SK-N-SH treated with all-trans-retinoic acid at 6 μM for 48 hours (cell line): ENCODE results near the gene FOXP3.

Experiments
- ATAC-seq: fragments of 200-7000 bp; cut with Tn5 transposase; 3 replicates; pipeline ENCODE4 v1.9.1; 2020; ENCODE audit warnings: mild to moderate bottlenecking, moderate library complexity
- CREB5 ChIP-seq: fragments of 250-450 bp; sonication (Bioruptor Pico); IDR thresholded peaks from 2 replicates; pipeline ENCODE4 v1.5.1; 2020; ENCODE audit warnings: low read depth, mild to moderate bottlenecking, moderate library complexity
- CSDC2 ChIP-seq: fragments of 250-450 bp; sonication (Bioruptor Pico); IDR thresholded peaks from 2 replicates; pipeline ENCODE4 v1.5.0; 2020; ENCODE audit warnings: mild to moderate bottlenecking, moderate library complexity
- CSRNP3 ChIP-seq: fragments of 250-450 bp; sonication (Bioruptor Pico); IDR thresholded peaks from 2 replicates; pipeline ENCODE4 v1.5.1; 2021; ENCODE audit warnings: mild to moderate bottlenecking, moderate library complexity
- ESRRG ChIP-seq: fragments of 250-450 bp; sonication (Bioruptor Pico); IDR thresholded peaks from 2 replicates; pipeline ENCODE4 v1.6.1; 2021; ENCODE audit warnings: mild to moderate bottlenecking
- GLIS3 ChIP-seq: fragments of 250-450 bp; sonication (Bioruptor Pico); IDR thresholded peaks from 2 replicates; pipeline ENCODE4 v1.5.0; 2020; ENCODE audit warnings: mild to moderate bottlenecking, moderate library complexity
- OSR1 ChIP-seq: fragments of 250-450 bp; sonication (Bioruptor Pico); IDR thresholded peaks from 2 replicates; pipeline ENCODE4 v1.8.0; 2022; ENCODE audit warnings: moderate library complexity, mild to moderate bottlenecking, inconsistent platforms
- PATZ1 ChIP-seq: fragments of 250-450 bp; sonication (Bioruptor Pico); IDR thresholded peaks from 2 replicates; pipeline ENCODE4 v1.8.0; 2020; ENCODE audit warnings: mild to moderate bottlenecking, moderate library complexity, borderline replicate concordance
- POU6F1 ChIP-seq: fragments of 250-450 bp; sonication (Bioruptor Pico); IDR thresholded peaks from 2 replicates; pipeline ENCODE4 v1.8.0; 2021; ENCODE audit warnings: low read depth, mild to moderate bottlenecking, moderate library complexity, borderline replicate concordance
- PPARA ChIP-seq: fragments of 250-450 bp; sonication (Bioruptor Pico); IDR thresholded peaks from 2 replicates; pipeline ENCODE4 v1.5.0; 2020; ENCODE audit warnings: mild to moderate bottlenecking, borderline replicate concordance
- RARB ChIP-seq: fragments of 250-450 bp; sonication (Bioruptor Pico); IDR thresholded peaks from 2 replicates; pipeline ENCODE4 v1.8.0; 2021; ENCODE audit warnings: mild to moderate bottlenecking, moderate library complexity
- SNAI2 ChIP-seq: fragments of 250-450 bp; sonication (Bioruptor Pico); IDR thresholded peaks from 2 replicates; pipeline ENCODE4 v1.5.0; 2020; ENCODE audit warnings: mild to moderate bottlenecking, moderate library complexity
- TCF4 ChIP-seq: fragments of 250-450 bp; sonication (Bioruptor Pico); IDR thresholded peaks from 2 replicates; pipeline ENCODE4 v1.8.0; 2021; ENCODE audit warnings: mild to moderate bottlenecking, moderate library complexity, borderline replicate concordance
- TSHZ2 ChIP-seq: fragments of 250-450 bp; sonication (Bioruptor Pico); IDR thresholded peaks from 2 replicates; pipeline ENCODE4 v1.5.0; 2020; ENCODE audit warnings: mild to moderate bottlenecking, moderate library complexity
- ZC3H10 ChIP-seq: fragments of 250-450 bp; sonication (Bioruptor Pico); IDR thresholded peaks from 2 replicates; pipeline ENCODE4 v1.5.1; 2021; ENCODE audit warnings: mild to moderate bottlenecking, moderate library complexity
- ZFP3 ChIP-seq: fragments of 250-450 bp; sonication (Bioruptor Pico); IDR thresholded peaks from 2 replicates; pipeline ENCODE4 v1.5.0; 2020; ENCODE audit warnings: mild to moderate bottlenecking, moderate library complexity
- ZFP30 ChIP-seq: fragments of 450-650 bp; formaldehyde crosslinking; IDR thresholded peaks from 2 replicates; pipeline ENCODE4 v1.5.0; 2022; ENCODE audit warnings: mild to moderate bottlenecking, moderate library complexity
- ZNF565 ChIP-seq: fragments of 450-650 bp; formaldehyde crosslinking; conservative IDR thresholded peaks from 2 replicates; pipeline ENCODE4 v1.5.0; 2020; ENCODE audit warnings: low read depth, mild to moderate bottlenecking, moderate library complexity
- ZNF70 ChIP-seq: fragments of 450-650 bp; formaldehyde crosslinking; IDR thresholded peaks from 2 replicates; pipeline ENCODE4 v1.5.0; 2020; ENCODE audit warnings: mild to moderate bottlenecking, moderate library complexity
- ZNF8 ChIP-seq: fragments of 450-650 bp; formaldehyde crosslinking; IDR thresholded peaks from 2 replicates; pipeline ENCODE4 v1.5.0; 2020; ENCODE audit warnings: mild to moderate bottlenecking, moderate library complexity

FOXP3 gene

GRCh38 chrX:49204709-49205108, 59.8 kb downstream of the FOXP3 start:
- no peak for ATAC-seq
- TF ChIP-seq CREB5 (CRISPR knock-in tag) (no peak), PPARA (CRISPR knock-in tag) (no peak), ESRRG (CRISPR knock-in tag) (no peak), ZNF70 (CRISPR knock-in tag) (no peak), ZNF8 (CRISPR knock-in tag) (no peak), SNAI2 (CRISPR knock-in tag) (no peak), PATZ1 (no peak), GLIS3 (CRISPR knock-in tag) (no peak), CSRNP3 (CRISPR knock-in tag) (no peak), ZFP3 (CRISPR knock-in tag) (no peak), TCF4 (CRISPR knock-in tag) (no peak), CSDC2 (CRISPR knock-in tag) (no peak), ZFP30 (CRISPR knock-in tag) (no peak), ZC3H10 (CRISPR knock-in tag) (no peak)
- TF ChIP-seq, all 23 proteins: peak for 0

- ATAC-seq, result no peak
Observed at GRCh38 chrX:49204017-49204416, 60.5 kb downstream of the FOXP3 start.

GRCh38 chrX:49203536-49203935, 61.0 kb downstream of the FOXP3 start:
- no peak for ATAC-seq
- TF ChIP-seq TSHZ2 (CRISPR knock-in tag) (no peak), CSRNP3 (CRISPR knock-in tag) (no peak), ZFP3 (CRISPR knock-in tag) (no peak), TCF4 (CRISPR knock-in tag) (no peak), ZNF565 (CRISPR knock-in tag) (no peak), CREB5 (CRISPR knock-in tag) (no peak), SNAI2 (CRISPR knock-in tag) (no peak)

More at GRCh38 chrX:49204017-49204416, 60.5 kb downstream of the FOXP3 start:
- TF ChIP-seq OSR1 (CRISPR knock-in tag) (no peak), RARB (CRISPR knock-in tag) (no peak), POU6F1 (CRISPR knock-in tag) (no peak), TSHZ2 (CRISPR knock-in tag) (no peak)
- TF ChIP-seq, all 23 proteins: peak for 0
